Spleen (tissue), 11 donors: ENCODE measurements around the gene DQX1. TPM values are rescaled to one million over a fixed set of nuclear protein-coding genes. Genes with fewer than 3 reads are reported as not detected.

Source experiments
- DNase-seq: peaks from one replicate; pipeline ENCODE4 v3.0.0-alpha.2; 2020
- H3K27ac ChIP-seq, 8 donors: fragments of 200-600 bp; sonication (generic) in 7 of 8; 1 replicate in 4 of 8; 2 replicates in 4 of 8; pipeline versions ENCODE4 v1.5.0 to v1.8.0; 2016 to 2021; ENCODE audit warnings: inconsistent platforms in 4 of 8, mild to moderate bottlenecking in 4 of 8, moderate library complexity in 1 of 8
- H3K27me3 ChIP-seq, 7 donors: fragments of 200-600 bp; sonication (generic) in 6 of 7; replicated peaks in 1 of 7; 1 replicate in 4 of 7; 2 replicates in 3 of 7; pipeline versions ENCODE4 v1.5.0 to v1.8.0; 2016 to 2021; ENCODE audit warnings: inconsistent platforms in 3 of 7, mild to moderate bottlenecking in 1 of 7
- H3K36me3 ChIP-seq, 6 donors: fragments of 200-600 bp; sonication (generic) in 5 of 6; 1 replicate in 4 of 6; 2 replicates in 2 of 6; pipeline versions ENCODE4 v1.5.0 to v1.8.0; 2016 to 2021; ENCODE audit warnings: inconsistent platforms in 2 of 6
- H3K4me1 ChIP-seq, 6 donors: fragments of 200-600 bp; sonication (generic) in 5 of 6; 1 replicate in 3 of 6; 2 replicates in 3 of 6; pipeline versions ENCODE4 v1.5.0 to v1.8.0; 2016 to 2021; ENCODE audit warnings: inconsistent platforms in 3 of 6
- H3K4me3 ChIP-seq, 8 donors: fragments of 200-600 bp; sonication (generic) in 7 of 8; 1 replicate in 4 of 8; 2 replicates in 4 of 8; pipeline versions ENCODE4 v1.5.0 to v1.8.0; 2016 to 2021; ENCODE audit warnings: inconsistent platforms in 4 of 8, mild to moderate bottlenecking in 4 of 8, moderate library complexity in 2 of 8
- H3K9me3 ChIP-seq, 8 donors: fragments of 200-600 bp; sonication (generic) in 7 of 8; 1 replicate in 4 of 8; 2 replicates in 4 of 8; pipeline versions ENCODE4 v1.5.0 to v1.8.0; 2016 to 2021; ENCODE audit warnings: inconsistent platforms in 4 of 8
- CTCF ChIP-seq, 11 experiments: fragments of 200-600 bp in 7 of 11; fragments of 450-650 bp in 4 of 11; sonication (generic) in 4 of 11; IDR thresholded peaks in 8 of 11; conservative IDR thresholded peaks in 3 of 11; 1 replicate in 7 of 11; 2 replicates in 4 of 11; pipeline versions ENCODE4 v1.4.0 to v1.8.0; 2016 to 2021; ENCODE audit warnings: antibody characterized with exemption in 11 of 11, inconsistent platforms in 4 of 11, mild to moderate bottlenecking in 1 of 11
- POLR2A ChIP-seq, 3 donors: fragments of 450-650 bp; IDR thresholded peaks; one replicate each; pipeline ENCODE4 v1.5.1; 2017; ENCODE audit warnings: antibody characterized with exemption in 3 of 3, mild to moderate bottlenecking in 1 of 3
- POLR2AphosphoS5 ChIP-seq, 3 donors: sonication (generic); formaldehyde crosslinking; IDR thresholded peaks; one replicate each; pipeline ENCODE4 v1.5.1; 2017; ENCODE audit warnings: antibody characterized with exemption in 3 of 3
- WGBS, 5 donors: extraction: QIAGEN DNeasy Blood & Tissue Kit in 3 of 5; methylation state at CpG; one replicate each; pipeline versions ENCODE4 v1.1.5 to v1.1.7; 2013 to 2018; 5-methylcytosine and 5-hydroxymethylcytosine counted together
- intact Hi-C: fragments of 100-400 bp; cut with DNase I; formaldehyde crosslinking; loops from one replicate; pipeline ENCODE4 v1.15.0; 2023; ENCODE audit warnings: low total_unique reads
- polyA plus RNA-seq, 3 donors: library from polyadenylated mRNA; stranded (reverse); fragments of 200-250 nt; gene quantifications; one replicate each; pipeline ENCODE4 v1.2.1, GENCODE V29; 2013
- total RNA-seq, 7 donors: library from RNA; depleted of rRNA in 3 of 7; stranded (reverse); fragments of >200 nt in 3 of 7; fragmentation: NEBNext Ultra II Directional in 4 of 7; extraction: Animal tissue kit (Norgen Biotek cat#: 25700) in 4 of 7; gene quantifications; one replicate each; pipeline versions ENCODE4 v1.1.0 to v1.2.1, GENCODE V29; 2016 to 2021
- donor health status: healthy with polysubstance abuse.
- donor health status: DM: no; HTN: no; CAD: no; lungs with moderate emphysema.
- donor health status: DM: no; HTN: no; CAD: no.
- donor health status: Bipolar disorder and iron deficiency.
- donor health status: healthy.
- donor health status: DM: no; HTN: no; CAD: no.
- donor health status: DM: yes; HTN: yes; CAD: no.

Gene DQX1
- total and polyA plus RNA-seq, 10 donors: 0.09 to 0.52 (median 0.31) TPM; not detected in 2

- TF ChIP-seq POLR2A (IDR thresholded peaks at IDR 0.05): no peak
- TF ChIP-seq CTCF (IDR thresholded peaks at IDR 0.05 in 8 of 11, conservative IDR thresholded peaks at IDR 0.05 in 3 of 11): no peak
- no peak for TF ChIP-seq POLR2AphosphoS5 (IDR thresholded peaks at IDR 0.05)
- no peak overlapping the region for H3K27ac ChIP-seq
- H3K27me3 ChIP-seq: no peaks in the 10 kb centered on the region
- no peak overlapping the region for H3K4me3 ChIP-seq
- intact Hi-C loops: no loop called here
- H3K4me1 ChIP-seq: peaks cover 0 to 20% (median 4%) of the 10 kb centered on the region in 6 donors
- no peaks in the 10 kb centered on the region for H3K36me3 ChIP-seq
- no peaks in the 10 kb centered on the region for H3K9me3 ChIP-seq
- DNase-seq: no peak
These were observed 40.7 kb upstream of the DQX1 start for GRCh38 chr2:74566754-74567085.

- H3K4me1 ChIP-seq: peaks cover 0 to 15% (median 2%) of the 10 kb centered on the region in 6 donors
- no peaks in the 10 kb centered on the region for H3K27me3 ChIP-seq
- no peaks in the 10 kb centered on the region for H3K36me3 ChIP-seq
- no peak for TF ChIP-seq CTCF (IDR thresholded peaks at IDR 0.05 in 8 of 11, conservative IDR thresholded peaks at IDR 0.05 in 3 of 11)
- TF ChIP-seq POLR2A (IDR thresholded peaks at IDR 0.05): no peak
- no peak for TF ChIP-seq POLR2AphosphoS5 (IDR thresholded peaks at IDR 0.05)
- no peaks in the 10 kb centered on the region for H3K9me3 ChIP-seq
- no peak overlapping the region for H3K27ac ChIP-seq
- no peak for DNase-seq
- intact Hi-C loops: no loop called here
- 68 to 82% (median 80%) methylated on average over 7 of the region's 7 CpGs for WGBS, 5 donors
- no peak overlapping the region for H3K4me3 ChIP-seq
These were observed 40.2 kb upstream of the DQX1 start for GRCh38 chr2:74566076-74566753.

GRCh38 chr2:74564222-74564621 lies 38.2 kb upstream of the DQX1 start:
- intact Hi-C loops: no loop called here
- 82 to 88% (median 87%) methylated on average over 5 of the region's 5 CpGs for WGBS, 5 donors

More at GRCh38 chr2:74564222-74564621, 38.2 kb upstream of the DQX1 start:
- H3K4me1 ChIP-seq: peaks cover 0 to 13% (median 0%) of the 10 kb centered on the region in 6 donors
- no peaks in the 10 kb centered on the region for H3K36me3 ChIP-seq
- H3K4me3 ChIP-seq: no peak overlapping the region
- H3K9me3 ChIP-seq: no peaks in the 10 kb centered on the region
- no peak for DNase-seq
- no peak for TF ChIP-seq POLR2A (IDR thresholded peaks at IDR 0.05)
- TF ChIP-seq CTCF (IDR thresholded peaks at IDR 0.05 in 8 of 11, conservative IDR thresholded peaks at IDR 0.05 in 3 of 11): no peak
- TF ChIP-seq POLR2AphosphoS5 (IDR thresholded peaks at IDR 0.05): no peak
- no peaks in the 10 kb centered on the region for H3K27me3 ChIP-seq
- H3K27ac ChIP-seq: no peak overlapping the region
